HG03354 (cell line): ENCODE results near the gene HEXD.
"Not testable (repeated sequence)": the region's sequence is repeated elsewhere in the genome, so short reads cannot be mapped to it uniquely, and the experiment has no call there.

Experiments
- ATAC-seq: cut with Tn5 transposase; IDR thresholded peaks from one replicate; pipeline ENCODE4 v1.9.1; 2021; ENCODE audit warnings: mild to moderate bottlenecking; ENCODE audit not compliant: unreplicated experiment, poor library complexity, severe bottlenecking

HEXD gene

GRCh38 chr17:82418001-82418986 is at the start of gene HEXD, which contains the start of gene OGFOD3:
Gene HEXD (plus strand): TSS chr17:82418347. CDS start chr17:82419800, 1,453 bp downstream.
Gene OGFOD3 (minus strand): TSS chr17:82418586. CDS start chr17:82418485, 101 bp downstream.
- ATAC-seq = peak; percentile 85

- ATAC-seq = no peak
Measured at GRCh38 chr17:82369211-82369610, 48.9 kb upstream of the HEXD start.

- peak; percentile 60 for ATAC-seq
Measured at GRCh38 chr17:82370471-82371332, 47.4 kb upstream of the HEXD start.

- no peak for ATAC-seq
Measured at GRCh38 chr17:82371333-82372248, 46.6 kb upstream of the HEXD start, which contains the start of gene UTS2R. Gene UTS2R (plus strand): TSS chr17:82371765. CDS start chr17:82374325, 2,560 bp downstream.

GRCh38 chr17:82372249-82373071 is 45.7 kb upstream of the HEXD start:
- no peak for ATAC-seq

- not testable (repeated sequence) for ATAC-seq
Measured at GRCh38 chr17:82373072-82373452, 45.1 kb upstream of the HEXD start.

- ATAC-seq = no peak
Measured at GRCh38 chr17:82373731-82374625, 44.2 kb upstream of the HEXD start.

- no peak for ATAC-seq
Measured at GRCh38 chr17:82374626-82375331, 43.4 kb upstream of the HEXD start.

GRCh38 chr17:82375359-82376041 is 42.6 kb upstream of the HEXD start:
- no peak for ATAC-seq

GRCh38 chr17:82376042-82376730 is 42.0 kb upstream of the HEXD start:
- no peak for ATAC-seq

- ATAC-seq = not testable (repeated sequence)
Measured at GRCh38 chr17:82377294-82377693, 40.9 kb upstream of the HEXD start.

- ATAC-seq = no peak
Measured at GRCh38 chr17:82377924-82378740, 40.0 kb upstream of the HEXD start.

- no peak for ATAC-seq
Measured at GRCh38 chr17:82378741-82379021, 39.5 kb upstream of the HEXD start.

GRCh38 chr17:82380860-82381702 is 37.1 kb upstream of the HEXD start:
- no peak for ATAC-seq
